ENCODE results near the gene PRKCQ. TPM values are rescaled to one million over a fixed set of nuclear protein-coding genes. Genes with fewer than 3 reads are reported as not detected.

Gene PRKCQ
- total and polyA plus RNA-seq, 2 of the 4 experiments (the other 2 are of a cell fraction) = under 0.01 to 0.03 TPM

DNA sequence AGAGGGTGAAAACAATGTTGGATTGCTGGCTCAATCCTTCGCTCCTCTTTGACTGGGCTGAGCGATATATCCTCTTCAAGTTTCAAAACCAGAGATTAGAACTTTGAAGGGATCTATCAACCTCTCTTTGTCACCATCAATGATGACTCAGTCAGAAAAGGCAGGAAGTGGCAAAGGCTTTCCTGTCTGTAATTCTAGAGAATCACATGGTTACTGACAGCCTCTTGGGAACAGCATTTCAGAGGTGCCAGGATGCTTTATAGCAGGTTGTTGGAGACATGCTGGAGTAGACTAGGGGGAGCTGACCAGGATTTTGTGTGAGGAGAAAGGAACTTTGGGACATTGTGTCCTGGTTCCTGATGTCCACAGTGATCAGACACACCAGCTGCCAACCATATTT lies 81.3 kb downstream of the PRKCQ start:
- Histone ChIP-seq H3K18ac (ENCODE audit: low read depth, low read length) (no peak overlapping the region), H3K23ac (ENCODE audit: low read depth, low read length) (no peak overlapping the region), H2AFZ (replicated peaks; ENCODE audit: low read length, poor library complexity) (no peak overlapping the region), H2AK5ac (ENCODE audit: low read depth, low read length) (no peak overlapping the region), H2AK9ac (replicated peaks; ENCODE audit: low read depth, low read length, poor library complexity) (no peak overlapping the region), H3K4me3 (ENCODE audit: insufficient read depth, low read depth, low read length) (no peak overlapping the region), H4K20me1 (ENCODE audit: insufficient read depth, low read length) (no peaks in the 10 kb centered on the region), H3K4me1 (ENCODE audit: control insufficient read depth, insufficient read depth, low read length) (no peaks in the 10 kb centered on the region), H3K27ac (ENCODE audit: insufficient read depth, low read length) (no peak overlapping the region), H2BK20ac (ENCODE audit: low read depth, low read length) (no peak overlapping the region), H4K5ac (ENCODE audit: low read depth, low read length) (no peak overlapping the region), H3K14ac (replicated peaks; ENCODE audit: low read depth, low read length) (no peak overlapping the region), H4K8ac (ENCODE audit: low read depth in 2 of 2, low read length in 2 of 2) (no peak overlapping the region), H3K27me3 (ENCODE audit: control insufficient read depth, insufficient read depth, low read length) (peaks cover 5% of the 10 kb centered on the region), H3K79me1 (ENCODE audit: low read depth in 1 of 2, low read length in 2 of 2) (no peaks in the 10 kb centered on the region), H3K4ac (ENCODE audit: low read depth, low read length) (no peak overlapping the region), H2BK15ac (ENCODE audit: low read depth, low read length) (no peak overlapping the region), H4K91ac (ENCODE audit: insufficient read depth, low read depth, low read length) (no peak overlapping the region), H2BK5ac (ENCODE audit: low read depth, low read length, poor library complexity, severe bottlenecking) (no peak overlapping the region), H3K9me3 (ENCODE audit: control insufficient read depth, insufficient read depth, low read length) (no peaks in the 10 kb centered on the region), H3K9ac (ENCODE audit: low read depth, low read length) (no peak overlapping the region), H3K9me1 (ENCODE audit: insufficient read depth, low read length) (no peaks in the 10 kb centered on the region), H2BK120ac (ENCODE audit: low read depth, low read length) (no peak overlapping the region), H3K56ac (ENCODE audit: extremely low read depth, insufficient read depth, low read length) (no peak overlapping the region), H3K36me3 (ENCODE audit: control insufficient read depth, insufficient read depth, low read length) (no peaks in the 10 kb centered on the region), H3K4me2 (ENCODE audit: low read depth, low read length) (no peak overlapping the region)
- TF ChIP-seq, protein P1, sequence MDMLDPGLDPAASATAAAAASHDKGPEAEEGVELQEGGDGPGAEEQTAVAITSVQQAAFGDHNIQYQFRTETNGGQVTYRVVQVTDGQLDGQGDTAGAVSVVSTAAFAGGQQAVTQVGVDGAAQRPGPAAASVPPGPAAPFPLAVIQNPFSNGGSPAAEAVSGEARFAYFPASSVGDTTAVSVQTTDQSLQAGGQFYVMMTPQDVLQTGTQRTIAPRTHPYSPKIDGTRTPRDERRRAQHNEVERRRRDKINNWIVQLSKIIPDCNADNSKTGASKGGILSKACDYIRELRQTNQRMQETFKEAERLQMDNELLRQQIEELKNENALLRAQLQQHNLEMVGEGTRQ (IDR thresholded peaks at IDR 0.05; ENCODE audit: low read depth, low read length) = no peak
- TF ChIP-seq NFE2L2 (IDR thresholded peaks at IDR 0.05; ENCODE audit: low read depth, low read length) = no peak
- TF ChIP-seq RAD21 (IDR thresholded peaks at IDR 0.05; ENCODE audit: low read length) = no peak
- no peak for TF ChIP-seq SMC3 (IDR thresholded peaks at IDR 0.05; ENCODE audit: low read depth, low read length)
- TF ChIP-seq, protein P2, sequence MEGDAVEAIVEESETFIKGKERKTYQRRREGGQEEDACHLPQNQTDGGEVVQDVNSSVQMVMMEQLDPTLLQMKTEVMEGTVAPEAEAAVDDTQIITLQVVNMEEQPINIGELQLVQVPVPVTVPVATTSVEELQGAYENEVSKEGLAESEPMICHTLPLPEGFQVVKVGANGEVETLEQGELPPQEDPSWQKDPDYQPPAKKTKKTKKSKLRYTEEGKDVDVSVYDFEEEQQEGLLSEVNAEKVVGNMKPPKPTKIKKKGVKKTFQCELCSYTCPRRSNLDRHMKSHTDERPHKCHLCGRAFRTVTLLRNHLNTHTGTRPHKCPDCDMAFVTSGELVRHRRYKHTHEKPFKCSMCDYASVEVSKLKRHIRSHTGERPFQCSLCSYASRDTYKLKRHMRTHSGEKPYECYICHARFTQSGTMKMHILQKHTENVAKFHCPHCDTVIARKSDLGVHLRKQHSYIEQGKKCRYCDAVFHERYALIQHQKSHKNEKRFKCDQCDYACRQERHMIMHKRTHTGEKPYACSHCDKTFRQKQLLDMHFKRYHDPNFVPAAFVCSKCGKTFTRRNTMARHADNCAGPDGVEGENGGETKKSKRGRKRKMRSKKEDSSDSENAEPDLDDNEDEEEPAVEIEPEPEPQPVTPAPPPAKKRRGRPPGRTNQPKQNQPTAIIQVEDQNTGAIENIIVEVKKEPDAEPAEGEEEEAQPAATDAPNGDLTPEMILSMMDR (conservative IDR thresholded peaks at IDR 0.05; ENCODE audit: low read depth, low read length) = no peak
- TF ChIP-seq, protein P3, sequence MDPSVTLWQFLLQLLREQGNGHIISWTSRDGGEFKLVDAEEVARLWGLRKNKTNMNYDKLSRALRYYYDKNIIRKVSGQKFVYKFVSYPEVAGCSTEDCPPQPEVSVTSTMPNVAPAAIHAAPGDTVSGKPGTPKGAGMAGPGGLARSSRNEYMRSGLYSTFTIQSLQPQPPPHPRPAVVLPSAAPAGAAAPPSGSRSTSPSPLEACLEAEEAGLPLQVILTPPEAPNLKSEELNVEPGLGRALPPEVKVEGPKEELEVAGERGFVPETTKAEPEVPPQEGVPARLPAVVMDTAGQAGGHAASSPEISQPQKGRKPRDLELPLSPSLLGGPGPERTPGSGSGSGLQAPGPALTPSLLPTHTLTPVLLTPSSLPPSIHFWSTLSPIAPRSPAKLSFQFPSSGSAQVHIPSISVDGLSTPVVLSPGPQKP (IDR thresholded peaks at IDR 0.05; ENCODE audit: borderline replicate concordance, low read depth, low read length) = no peak
- TF ChIP-seq MXI1 (IDR thresholded peaks at IDR 0.05; ENCODE audit: borderline replicate concordance, low read depth, low read length) = no peak
- TF ChIP-seq MAFK (IDR thresholded peaks at IDR 0.05; ENCODE audit: low read depth, low read length) = no peak
- no peak for TF ChIP-seq CHD1 (IDR thresholded peaks at IDR 0.05; ENCODE audit: low read depth, low read length)
- TF ChIP-seq CEBPB (IDR thresholded peaks at IDR 0.05; ENCODE audit: low read depth, low read length) = no peak
- no peak for TF ChIP-seq POLR2A (IDR thresholded peaks at IDR 0.05; ENCODE audit: low read depth, low read length)
- TF ChIP-seq RFX5 (IDR thresholded peaks at IDR 0.05; ENCODE audit: low read depth, low read length) = no peak
- no peak for TF ChIP-seq MAZ (IDR thresholded peaks at IDR 0.05; ENCODE audit: borderline replicate concordance, low read depth, low read length)
- no peak for TF ChIP-seq RCOR1 (IDR thresholded peaks at IDR 0.05; ENCODE audit: insufficient replicate concordance, low read length)
- no peak for TF ChIP-seq FOS (IDR thresholded peaks at IDR 0.05; ENCODE audit: low read depth, low read length)
- TF ChIP-seq BHLHE40 (IDR thresholded peaks at IDR 0.05; ENCODE audit: low read depth, low read length) = no peak
- ATAC-seq (ENCODE audit: low read depth) (no peak), DNase-seq (no peak)
- no CpG with 5 or more reads among the region's 2 CpGs for WGBS, 2 experiments (ENCODE audit: extremely low coverage in 2 of 2, insufficient read length in 1 of 2)
- in situ Hi-C loops (cut with MboI; ENCODE audit: low sequenced_read_pairs) = no loop called here
- ChIA-PET CTCF (no interaction called here), POLR2A (ENCODE audit: unreplicated experiment) (no interaction called here)
- no TSS peak for BruUV-seq (replicated peaks)
- intact Hi-C loops (cut with micrococcal nuclease) = no loop called here
- dilution Hi-C loops (cut with HindIII; ENCODE audit: low sequenced_read_pairs, unreplicated experiment) = no loop called here
